Nephron (organoid): ENCODE measurements around the gene KAZN.
A peak's percentile ranks its signal among the peaks of the same experiment; 100 is the strongest.

Experiments used
- H3K27ac Mint-ChIP-seq, 3 experiments: 2 replicates each; pipeline ENCODE4 v1.8.0; 2020; ENCODE audit warnings: mixed read lengths in 3 of 3, mild to moderate bottlenecking in 2 of 3, moderate library complexity in 1 of 3
- H3K27me3 Mint-ChIP-seq: 2 replicates; pipeline ENCODE4 v1.8.0; 2021; ENCODE audit warnings: low read depth, mild to moderate bottlenecking, moderate library complexity, mixed read lengths
- H3K36me3 Mint-ChIP-seq: 2 replicates; pipeline ENCODE4 v1.8.0; 2020; ENCODE audit warnings: low read depth, mixed read lengths
- H3K4me1 Mint-ChIP-seq: 2 replicates; pipeline ENCODE4 v1.8.0; 2020; ENCODE audit warnings: mixed read lengths
- H3K4me3 Mint-ChIP-seq, 3 experiments: 2 replicates each; pipeline ENCODE4 v1.8.0; 2020; ENCODE audit warnings: mild to moderate bottlenecking in 3 of 3, mixed read lengths in 3 of 3, moderate library complexity in 2 of 3
- H3K9me3 Mint-ChIP-seq: 2 replicates; pipeline ENCODE4 v1.8.0; 2020; ENCODE audit warnings: mixed read lengths
- TF ChIP-seq, protein P1 (sequence below), 3 experiments: fragments of 200-600 bp; sonication (generic); IDR thresholded peaks; one replicate each; pipeline ENCODE4 v1.5.0; 2021; ENCODE audit warnings: antibody characterized with exemption in 3 of 3; ENCODE audit not compliant: unreplicated experiment in 3 of 3

The KAZN gene

GRCh38 chr1:14624941-14625340, 26.5 kb downstream of the KAZN start:
- peak overlapping the region; percentile 11 to 63 (median 62) for H3K27ac Mint-ChIP-seq
- H3K9me3 Mint-ChIP-seq: peaks cover 3% of the 10 kb centered on the region
- peaks cover 8% of the 10 kb centered on the region for H3K36me3 Mint-ChIP-seq
- no peak overlapping the region for H3K4me3 Mint-ChIP-seq
- peaks cover 37% of the 10 kb centered on the region for H3K4me1 Mint-ChIP-seq
- TF ChIP-seq, protein P1, sequence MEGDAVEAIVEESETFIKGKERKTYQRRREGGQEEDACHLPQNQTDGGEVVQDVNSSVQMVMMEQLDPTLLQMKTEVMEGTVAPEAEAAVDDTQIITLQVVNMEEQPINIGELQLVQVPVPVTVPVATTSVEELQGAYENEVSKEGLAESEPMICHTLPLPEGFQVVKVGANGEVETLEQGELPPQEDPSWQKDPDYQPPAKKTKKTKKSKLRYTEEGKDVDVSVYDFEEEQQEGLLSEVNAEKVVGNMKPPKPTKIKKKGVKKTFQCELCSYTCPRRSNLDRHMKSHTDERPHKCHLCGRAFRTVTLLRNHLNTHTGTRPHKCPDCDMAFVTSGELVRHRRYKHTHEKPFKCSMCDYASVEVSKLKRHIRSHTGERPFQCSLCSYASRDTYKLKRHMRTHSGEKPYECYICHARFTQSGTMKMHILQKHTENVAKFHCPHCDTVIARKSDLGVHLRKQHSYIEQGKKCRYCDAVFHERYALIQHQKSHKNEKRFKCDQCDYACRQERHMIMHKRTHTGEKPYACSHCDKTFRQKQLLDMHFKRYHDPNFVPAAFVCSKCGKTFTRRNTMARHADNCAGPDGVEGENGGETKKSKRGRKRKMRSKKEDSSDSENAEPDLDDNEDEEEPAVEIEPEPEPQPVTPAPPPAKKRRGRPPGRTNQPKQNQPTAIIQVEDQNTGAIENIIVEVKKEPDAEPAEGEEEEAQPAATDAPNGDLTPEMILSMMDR (IDR thresholded peaks at IDR 0.05; ENCODE audit: unreplicated experiment in 3 of 3): no peak
- peaks cover 4% of the 10 kb centered on the region for H3K27me3 Mint-ChIP-seq

- Mint-ChIP-seq H3K9me3 (peaks cover 2% of the 10 kb centered on the region), H3K27me3 (peaks cover 4% of the 10 kb centered on the region), H3K4me3 (no peak overlapping the region), H3K36me3 (peaks cover 7% of the 10 kb centered on the region), H3K4me1 (peaks cover 37% of the 10 kb centered on the region), H3K27ac (peak overlapping the region; percentile 11 to 63 (median 62))
- TF ChIP-seq, protein P1 (IDR thresholded peaks at IDR 0.05; ENCODE audit: unreplicated experiment in 3 of 3): no peak
Measured at GRCh38 chr1:14625572-14625971, 27.1 kb downstream of the KAZN start.

DNA sequence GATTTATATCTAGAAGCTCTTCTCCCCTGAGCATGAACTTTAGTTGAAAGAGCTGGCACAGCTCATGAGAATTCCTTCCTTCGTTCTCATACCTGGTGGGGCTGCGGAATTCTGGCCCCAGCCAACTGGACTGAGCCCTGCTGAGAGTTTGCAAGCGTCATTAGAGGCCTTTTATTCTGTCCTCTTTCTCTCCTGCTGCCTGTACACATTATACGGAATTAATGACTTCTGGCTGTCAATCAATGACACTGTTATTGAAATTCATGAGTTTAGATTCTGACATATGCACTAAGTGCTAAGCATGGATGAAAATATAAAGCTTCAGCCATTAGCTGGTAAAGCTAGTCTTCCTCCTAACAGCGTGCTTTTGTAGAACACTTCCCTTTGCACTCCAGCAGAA, 27.5 kb downstream of the KAZN start:
- Mint-ChIP-seq H3K36me3 (peaks cover 7% of the 10 kb centered on the region), H3K27me3 (peaks cover 4% of the 10 kb centered on the region), H3K4me3 (no peak overlapping the region), H3K27ac (peak overlapping the region; percentile 11 to 75 (median 63)), H3K4me1 (peaks cover 37% of the 10 kb centered on the region), H3K9me3 (peaks cover 2% of the 10 kb centered on the region)
- TF ChIP-seq, protein P1 (IDR thresholded peaks at IDR 0.05; ENCODE audit: unreplicated experiment in 3 of 3): no peak

GRCh38 chr1:14626869-14627607, 28.6 kb downstream of the KAZN start:
- peaks cover 2% of the 10 kb centered on the region for H3K9me3 Mint-ChIP-seq
- peaks cover 7% of the 10 kb centered on the region for H3K36me3 Mint-ChIP-seq
- TF ChIP-seq, protein P1 (IDR thresholded peaks at IDR 0.05; ENCODE audit: unreplicated experiment in 3 of 3): no peak
- H3K4me1 Mint-ChIP-seq: peaks cover 37% of the 10 kb centered on the region
- H3K27ac Mint-ChIP-seq: peak overlapping the region; percentile 56 to 76 (median 75)
- H3K4me3 Mint-ChIP-seq: no peak overlapping the region
- peaks cover 4% of the 10 kb centered on the region for H3K27me3 Mint-ChIP-seq

- peaks cover 37% of the 10 kb centered on the region for H3K4me1 Mint-ChIP-seq
- peak overlapping the region; percentile 56 to 76 (median 75) for H3K27ac Mint-ChIP-seq
- peaks cover 2% of the 10 kb centered on the region for H3K9me3 Mint-ChIP-seq
- TF ChIP-seq, protein P1 (IDR thresholded peaks at IDR 0.05; ENCODE audit: unreplicated experiment in 3 of 3): no peak
- H3K36me3 Mint-ChIP-seq: peaks cover 7% of the 10 kb centered on the region
- H3K27me3 Mint-ChIP-seq: peaks cover 4% of the 10 kb centered on the region
- no peak overlapping the region for H3K4me3 Mint-ChIP-seq
Measured at GRCh38 chr1:14627608-14628489, 29.4 kb downstream of the KAZN start.
